HG03460 (cell line): ENCODE measurements around the gene PEPD.

Experiments used
- ATAC-seq: cut with Tn5 transposase; IDR thresholded peaks from one replicate; pipeline ENCODE4 v1.9.1; 2021; ENCODE audit not compliant: unreplicated experiment

Gene PEPD

GRCh38 chr19:33427801-33428626 is 93.6 kb downstream of the PEPD start:
- ATAC-seq, result no peak

DNA sequence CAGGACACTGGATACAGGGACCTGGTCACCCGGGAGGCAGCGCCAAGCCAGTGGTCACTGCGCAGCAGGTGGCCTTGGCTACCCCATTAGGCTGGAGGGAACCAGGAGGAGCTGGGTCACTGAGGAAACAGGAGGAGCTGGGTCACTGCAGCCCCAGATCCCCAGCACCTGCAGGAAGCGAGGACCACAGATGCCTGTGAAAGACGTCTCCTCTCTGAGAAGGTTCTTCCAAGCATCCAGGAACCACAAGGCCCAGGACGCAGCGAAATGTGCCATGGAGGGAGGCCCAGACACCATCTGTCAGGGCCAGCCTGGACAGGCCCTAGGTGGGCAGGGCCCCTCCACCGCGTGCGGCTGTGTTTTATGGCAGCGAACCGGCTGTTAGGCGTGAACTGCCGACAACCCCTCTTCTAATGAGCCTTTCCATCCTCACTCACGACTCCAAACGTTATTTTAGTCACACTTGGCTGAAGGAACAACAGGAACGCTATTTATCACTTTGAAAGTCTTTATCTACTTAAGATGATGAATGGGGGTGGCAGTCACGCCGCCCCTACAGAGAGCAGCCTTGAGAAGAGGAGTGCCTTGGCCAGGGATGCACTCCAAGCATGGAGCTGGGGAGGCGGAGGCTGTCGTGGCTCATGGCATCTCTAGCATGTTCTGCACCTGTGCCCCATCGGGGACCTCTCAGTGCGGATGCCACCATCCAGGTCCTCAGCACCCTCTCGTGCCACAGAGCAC is 94.8 kb downstream of the PEPD start:
- ATAC-seq, result no peak

DNA sequence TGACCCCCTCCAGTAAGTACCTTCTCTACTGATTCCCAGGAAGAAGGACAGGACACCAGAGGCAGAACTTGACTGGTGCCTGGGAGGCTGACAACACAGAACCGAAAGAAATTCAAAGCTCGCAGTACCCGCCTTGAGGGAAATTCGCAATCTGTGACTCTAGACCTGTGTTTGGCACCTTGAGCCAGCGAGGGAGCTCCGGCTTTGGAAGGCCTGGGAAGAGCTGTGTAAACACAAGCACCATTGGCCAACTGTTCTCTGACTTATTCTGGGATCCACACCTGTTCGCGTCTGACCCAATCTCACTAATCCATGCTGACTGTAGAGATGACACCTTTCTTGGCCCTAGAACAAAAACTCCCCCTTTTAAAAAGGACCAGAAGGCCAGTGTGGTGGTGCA is 97.4 kb downstream of the PEPD start:
- ATAC-seq, result no peak

- no peak for ATAC-seq
Measured at GRCh38 chr19:33422369-33423180, 99.0 kb downstream of the PEPD start.

GRCh38 chr19:33421368-33421767 is 100.2 kb downstream of the PEPD start:
- no peak for ATAC-seq

GRCh38 chr19:33420821-33421220 is 100.8 kb downstream of the PEPD start:
- ATAC-seq, result no peak

DNA sequence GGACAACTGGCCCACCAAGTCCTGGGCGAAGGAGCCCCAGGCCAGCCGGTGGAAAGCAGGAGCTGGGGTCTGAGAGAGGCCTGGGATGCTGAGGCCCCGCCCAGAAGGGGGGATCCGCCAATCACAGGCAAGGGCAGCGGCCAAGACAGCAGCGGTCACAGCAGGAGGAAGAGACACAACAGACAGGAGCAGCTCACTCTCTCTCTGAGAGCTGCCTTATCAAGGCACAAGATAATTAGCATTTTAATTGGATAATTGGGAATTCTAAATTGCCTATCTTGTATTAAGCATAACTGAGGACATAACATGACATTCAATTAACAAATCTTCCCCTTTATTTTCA is 101.8 kb downstream of the PEPD start:
- ATAC-seq, result no peak

- no peak for ATAC-seq
Measured at GRCh38 chr19:33418871-33419787, 102.5 kb downstream of the PEPD start.

- ATAC-seq, result no peak
Measured at GRCh38 chr19:33418461-33418860, 103.1 kb downstream of the PEPD start.

GRCh38 chr19:33417751-33418150 is 103.8 kb downstream of the PEPD start:
- no peak for ATAC-seq

DNA sequence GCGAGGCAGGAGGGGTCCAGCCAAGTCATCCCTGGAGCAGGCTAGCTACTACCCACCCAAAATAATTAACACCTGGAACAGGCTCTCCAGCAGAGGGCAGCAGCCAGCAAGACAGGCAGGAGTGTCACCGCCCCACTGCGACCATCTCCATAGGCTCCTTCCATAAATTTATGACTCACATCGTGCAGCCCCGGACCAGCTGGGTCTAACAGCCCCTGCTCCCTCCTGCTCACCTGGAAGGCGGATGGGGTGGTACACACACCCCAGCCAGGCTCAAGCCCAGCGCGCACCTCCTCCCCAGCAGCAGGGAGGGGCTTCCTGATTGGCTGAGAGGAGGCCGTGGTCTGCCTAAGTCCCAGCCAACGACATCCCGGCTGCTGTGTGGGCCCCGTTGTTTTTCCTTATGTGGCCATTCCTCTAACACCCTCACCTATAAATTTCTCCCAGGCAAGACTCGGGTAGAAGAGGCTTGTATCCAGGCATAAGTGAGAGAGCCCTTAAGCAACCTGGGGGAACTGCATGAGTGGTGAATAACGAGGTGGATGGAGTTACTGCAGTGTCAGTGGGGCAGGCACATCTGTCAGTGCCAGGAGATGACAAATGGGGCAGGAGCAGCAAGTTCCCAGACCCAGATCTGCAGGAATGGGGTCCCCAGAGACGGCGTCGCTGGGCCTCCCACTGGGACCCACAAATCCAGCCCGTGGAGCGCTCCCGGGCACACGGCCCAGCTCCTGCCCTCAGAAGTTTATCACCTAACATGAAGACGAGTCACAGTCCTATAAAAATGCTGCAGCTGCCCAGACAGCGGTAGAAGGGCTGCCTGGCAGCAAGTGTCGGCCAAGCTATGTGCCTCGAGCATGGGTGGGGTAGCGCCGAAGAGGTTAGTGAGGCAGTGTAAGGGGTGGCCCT is 105.0 kb downstream of the PEPD start:
- no peak for ATAC-seq

DNA sequence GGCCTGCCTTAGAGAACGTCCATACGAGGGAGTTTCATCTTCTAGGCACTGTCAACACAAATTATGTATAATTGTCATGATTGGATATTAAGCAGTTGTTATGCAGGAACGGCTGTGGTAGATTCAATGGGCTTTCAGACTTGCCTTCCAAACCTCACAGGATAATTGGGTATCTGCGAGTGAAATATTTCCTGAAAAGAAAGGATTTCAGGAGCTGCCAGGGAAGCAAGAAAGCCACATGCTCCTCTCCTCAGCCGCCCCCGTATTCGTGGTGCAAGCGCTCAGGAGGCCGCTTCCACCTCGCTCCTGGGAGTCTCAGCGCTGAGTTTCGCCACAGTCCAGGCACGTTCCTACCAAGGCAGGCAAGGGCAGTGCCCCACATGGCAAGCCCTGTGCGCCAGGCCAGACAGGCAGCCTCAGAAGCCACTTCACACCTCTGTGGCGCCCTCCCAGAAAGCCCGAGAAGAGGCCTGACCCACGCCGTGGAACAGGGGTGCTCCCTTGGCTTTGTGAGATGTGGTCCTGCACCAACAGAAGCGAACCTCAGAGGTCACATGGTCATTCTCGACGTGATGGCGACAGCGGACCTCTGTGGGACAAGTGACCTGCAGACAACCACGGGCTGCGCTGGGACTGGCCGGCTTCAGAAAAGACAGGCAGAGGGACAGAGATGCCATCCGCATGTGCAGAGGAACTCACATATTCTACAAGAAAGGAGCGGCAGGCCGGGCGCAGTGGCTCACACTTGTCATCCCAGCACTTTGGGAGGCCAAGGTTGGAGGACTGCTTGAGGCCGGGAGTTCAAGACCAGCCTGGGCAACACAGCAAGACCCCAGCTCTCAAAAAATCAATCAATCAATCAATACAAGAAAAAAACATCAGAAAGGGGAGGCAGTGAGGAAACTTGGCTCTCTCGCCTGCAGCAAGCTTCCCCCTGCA is 106.7 kb downstream of the PEPD start:
- no peak for ATAC-seq

DNA sequence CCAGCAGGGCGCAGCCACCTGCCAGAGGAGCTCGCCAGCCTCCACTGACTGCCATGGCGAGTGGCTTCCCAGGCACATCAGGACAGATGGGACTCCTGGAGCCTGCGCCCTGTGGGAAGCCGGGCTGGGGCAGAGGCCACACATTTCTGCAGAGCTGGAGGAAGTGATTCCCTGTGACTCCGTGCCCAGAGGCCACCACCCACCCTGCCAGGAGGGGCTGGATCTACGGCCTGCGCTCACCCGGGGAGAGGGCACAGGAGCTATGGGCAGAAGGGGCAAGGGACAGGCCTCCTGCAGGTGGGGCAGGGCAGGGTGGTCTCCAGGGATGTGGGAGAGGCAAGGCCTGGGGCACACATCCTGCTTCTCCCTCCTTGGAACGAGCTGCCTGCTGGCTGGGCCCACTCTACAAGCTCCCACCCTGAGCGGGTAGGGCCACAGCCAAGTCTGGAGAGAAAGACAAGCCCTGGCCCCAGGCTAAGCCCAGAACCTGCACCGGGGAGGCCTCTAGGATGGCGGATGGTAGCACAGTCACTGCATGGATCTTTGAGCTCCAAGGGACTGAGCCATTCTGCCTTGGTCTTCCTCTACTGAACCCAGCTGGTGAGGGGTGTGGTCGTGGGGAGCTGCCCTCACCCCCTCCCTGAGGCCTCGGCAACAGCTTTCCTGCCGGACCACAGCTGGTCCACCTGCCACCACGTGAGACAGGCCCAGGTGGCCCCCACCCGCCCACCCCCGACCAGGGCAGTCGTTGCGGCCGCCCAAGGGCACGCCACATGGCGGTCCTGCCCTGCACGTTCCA is 107.5 kb downstream of the PEPD start:
- ATAC-seq, result no peak

GRCh38 chr19:33413426-33413725 is 108.2 kb downstream of the PEPD start:
- ATAC-seq, result no peak

DNA sequence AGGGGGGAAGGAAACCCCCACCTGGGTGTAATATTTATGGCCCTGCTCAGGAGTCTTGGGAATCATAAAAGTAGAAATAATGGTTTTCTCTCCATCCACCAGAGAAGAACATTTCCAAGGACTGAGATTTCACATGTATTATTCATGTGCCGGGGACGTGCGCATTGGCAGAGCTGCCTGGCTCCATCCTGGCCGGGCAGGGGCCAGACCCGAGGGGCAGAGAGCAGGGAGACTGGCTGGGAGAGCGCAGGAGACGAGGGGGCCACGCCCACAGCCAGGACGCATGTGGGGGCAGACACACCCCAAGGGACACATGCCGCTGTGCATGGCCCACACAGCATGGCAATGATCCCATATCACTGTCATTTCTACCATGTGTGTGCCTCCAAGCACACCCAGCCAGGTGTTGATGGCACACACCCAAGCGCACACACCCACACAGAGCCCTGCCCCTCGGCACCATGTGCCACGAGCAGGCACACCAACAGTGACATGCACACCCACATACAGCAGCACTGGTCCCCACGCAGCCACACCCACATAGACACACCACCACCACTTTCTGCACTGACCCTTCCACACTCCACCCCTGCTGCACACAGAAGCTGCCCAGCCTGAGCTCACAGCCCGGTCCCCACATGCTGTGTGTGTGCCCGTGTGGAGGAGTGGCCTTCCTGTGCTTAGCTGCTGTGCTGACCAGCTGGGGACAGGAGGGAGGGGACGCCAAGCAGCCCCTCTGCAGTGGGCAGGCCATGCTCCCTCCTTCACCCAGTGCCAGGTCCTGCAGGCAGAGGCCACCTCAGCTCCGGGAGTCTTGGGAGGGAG is 108.8 kb downstream of the PEPD start:
- ATAC-seq, result no peak

GRCh38 chr19:33411621-33412180 is 109.9 kb downstream of the PEPD start:
- ATAC-seq, result no peak

DNA sequence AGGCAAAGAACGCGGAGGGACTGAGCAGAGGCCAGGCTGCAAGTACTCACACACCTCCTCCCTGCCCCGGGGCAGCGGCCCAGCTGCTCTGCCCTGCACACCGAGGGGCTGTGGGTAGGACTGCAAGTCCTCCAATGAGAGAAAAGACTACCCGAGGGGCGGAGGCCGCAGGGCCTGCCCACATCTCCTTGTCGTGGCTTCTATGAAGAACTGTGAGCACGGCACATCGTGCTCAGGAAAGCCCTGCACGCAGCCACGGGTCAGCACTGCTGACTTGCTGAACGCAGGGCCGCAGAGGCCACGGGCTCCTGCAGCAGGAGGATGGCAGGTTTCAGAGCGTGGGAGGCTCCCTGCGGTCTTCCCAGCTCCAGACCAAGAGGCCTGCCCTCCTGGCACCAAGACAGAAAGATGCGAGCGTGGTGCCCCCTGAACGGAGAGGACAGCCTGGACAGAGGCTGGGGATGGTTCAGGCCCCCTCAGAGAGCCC is 110.6 kb downstream of the PEPD start:
- ATAC-seq, result no peak
